ENCODE data around the gene TFDP2.
A peak's percentile ranks its signal among the peaks of the same experiment; 100 is the strongest.

- TF ChIP-seq EZH2 (IDR thresholded peaks at IDR 0.05; ENCODE audit: low read depth, unreplicated experiment) (no peak), POLR2AphosphoS5 (IDR thresholded peaks at IDR 0.05; ENCODE audit: low read depth) (no peak), NANOG (IDR thresholded peaks at IDR 0.05; ENCODE audit: borderline replicate concordance) (no peak), EZH2phosphoT487 (IDR thresholded peaks at IDR 0.05; ENCODE audit: unreplicated experiment) (no peak), REST (IDR thresholded peaks at IDR 0.05; ENCODE audit: unreplicated experiment) (no peak), STAT1 (IDR thresholded peaks at IDR 0.05; ENCODE audit: unreplicated experiment) (no peak), ZNF114 (CRISPR knock-in tag; IDR thresholded peaks at IDR 0.05) (no peak)
- TF ChIP-seq, protein P1, sequence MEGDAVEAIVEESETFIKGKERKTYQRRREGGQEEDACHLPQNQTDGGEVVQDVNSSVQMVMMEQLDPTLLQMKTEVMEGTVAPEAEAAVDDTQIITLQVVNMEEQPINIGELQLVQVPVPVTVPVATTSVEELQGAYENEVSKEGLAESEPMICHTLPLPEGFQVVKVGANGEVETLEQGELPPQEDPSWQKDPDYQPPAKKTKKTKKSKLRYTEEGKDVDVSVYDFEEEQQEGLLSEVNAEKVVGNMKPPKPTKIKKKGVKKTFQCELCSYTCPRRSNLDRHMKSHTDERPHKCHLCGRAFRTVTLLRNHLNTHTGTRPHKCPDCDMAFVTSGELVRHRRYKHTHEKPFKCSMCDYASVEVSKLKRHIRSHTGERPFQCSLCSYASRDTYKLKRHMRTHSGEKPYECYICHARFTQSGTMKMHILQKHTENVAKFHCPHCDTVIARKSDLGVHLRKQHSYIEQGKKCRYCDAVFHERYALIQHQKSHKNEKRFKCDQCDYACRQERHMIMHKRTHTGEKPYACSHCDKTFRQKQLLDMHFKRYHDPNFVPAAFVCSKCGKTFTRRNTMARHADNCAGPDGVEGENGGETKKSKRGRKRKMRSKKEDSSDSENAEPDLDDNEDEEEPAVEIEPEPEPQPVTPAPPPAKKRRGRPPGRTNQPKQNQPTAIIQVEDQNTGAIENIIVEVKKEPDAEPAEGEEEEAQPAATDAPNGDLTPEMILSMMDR (conservative IDR thresholded peaks at IDR 0.05; ENCODE audit: low read depth in 2 of 2), result peak; percentile 82 to 84
Measured at GRCh38 chr3:141913150-141913811, 236.1 kb downstream of the TFDP2 start.

Data from GM23338 (cell line).